Measurements from ENCODE around the gene ZNF829. TPM values are rescaled to one million over a fixed set of nuclear protein-coding genes. Genes with fewer than 3 reads are reported as not detected.

ZNF829 gene
- total RNA-seq, result 1 to 10 TPM; 7.4 to 9.0 TPM

GRCh38 chr19:36915992-36916830, at the start of gene ZNF829, which contains the start of gene ZNF568:
Gene ZNF829, minus strand, starts transcription at chr19:36916291. Its CDS starts 1,124 bp downstream, at chr19:36915167.
Gene ZNF568, plus strand, starts transcription at chr19:36916332. Its CDS starts 6,439 bp downstream, at chr19:36922771.
- H3K27ac Mint-ChIP-seq, result peak within 1 kb of the TSS; percentile 87
- no peaks in the 10 kb centered on the region for H3K27me3 Mint-ChIP-seq (ENCODE audit: low read depth)
- DNase-seq (peak; percentile 94 to 96), ATAC-seq (replicated peaks in 1 of 2) (peak; percentile 98)
- H3K36me3 Mint-ChIP-seq (ENCODE audit: insufficient read depth in 2 of 2), result peaks cover 32 to 73% of the 10 kb centered on the region in 2 donors
- H3K4me3 Mint-ChIP-seq, result peak within 1 kb of the TSS; percentile 85 to 89
- H3K4me1 Mint-ChIP-seq (ENCODE audit: low read depth), result peaks cover 24% of the 10 kb centered on the region
- H3K9me3 Mint-ChIP-seq, result peaks cover 9 to 16% of the 10 kb centered on the region in 2 donors

DNA sequence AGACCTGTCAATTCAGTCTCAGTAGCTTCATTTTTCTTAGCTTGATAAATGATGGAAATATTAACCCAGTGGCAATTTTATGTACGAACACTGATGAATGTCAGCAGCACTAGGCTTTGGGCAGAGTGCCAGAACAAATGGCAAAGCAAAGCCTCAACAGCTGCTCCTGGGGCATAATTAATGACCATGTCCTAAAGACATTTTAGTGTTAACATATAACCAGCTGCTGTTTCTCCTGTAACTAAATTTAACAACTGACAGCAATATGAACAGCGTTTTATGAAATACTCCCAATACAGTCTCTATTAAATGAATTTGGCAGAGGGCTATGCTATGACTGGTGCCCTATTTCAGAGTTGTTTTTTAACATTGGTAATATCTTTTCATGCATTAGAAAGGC, 47.2 kb upstream of the ZNF829 start:
- Mint-ChIP-seq H3K4me3 (no peak overlapping the region), H3K27ac (no peak overlapping the region), H3K4me1 (ENCODE audit: low read depth) (no peaks in the 10 kb centered on the region), H3K27me3 (ENCODE audit: low read depth) (no peaks in the 10 kb centered on the region), H3K36me3 (ENCODE audit: insufficient read depth in 2 of 2) (peaks cover 18 to 32% of the 10 kb centered on the region in 2 donors), H3K9me3 (peaks cover 13 to 18% of the 10 kb centered on the region in 2 donors)
- ATAC-seq (replicated peaks in 1 of 2), result no peak
- DNase-seq, result no peak

DNA sequence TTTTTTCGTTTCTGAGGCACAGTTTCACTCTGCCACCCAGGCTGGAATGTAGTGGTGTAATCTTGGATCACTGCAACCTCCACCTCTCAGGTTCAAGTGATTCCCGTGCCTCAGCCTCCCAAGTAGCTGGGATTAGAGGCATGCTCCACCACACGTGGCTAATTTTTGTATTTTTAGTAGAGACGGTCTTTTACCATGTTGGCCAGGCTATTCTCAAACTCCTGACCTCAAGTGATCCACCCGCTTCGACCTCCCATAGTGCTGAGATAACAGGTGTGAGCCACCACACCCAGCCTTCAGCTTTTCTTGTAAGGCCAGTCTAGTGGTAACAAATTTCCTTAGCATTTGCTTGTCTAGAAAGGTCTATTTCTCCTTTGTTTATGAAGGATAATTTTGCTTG, 46.3 kb upstream of the ZNF829 start:
- Mint-ChIP-seq H3K27ac (no peak overlapping the region), H3K36me3 (ENCODE audit: insufficient read depth in 2 of 2) (peaks cover 17 to 36% of the 10 kb centered on the region in 2 donors), H3K9me3 (peaks cover 16 to 20% of the 10 kb centered on the region in 2 donors), H3K27me3 (ENCODE audit: low read depth) (no peaks in the 10 kb centered on the region), H3K4me3 (no peak overlapping the region), H3K4me1 (ENCODE audit: low read depth) (no peaks in the 10 kb centered on the region)
- ATAC-seq (replicated peaks in 1 of 2) (no peak), DNase-seq (no peak)

DNA sequence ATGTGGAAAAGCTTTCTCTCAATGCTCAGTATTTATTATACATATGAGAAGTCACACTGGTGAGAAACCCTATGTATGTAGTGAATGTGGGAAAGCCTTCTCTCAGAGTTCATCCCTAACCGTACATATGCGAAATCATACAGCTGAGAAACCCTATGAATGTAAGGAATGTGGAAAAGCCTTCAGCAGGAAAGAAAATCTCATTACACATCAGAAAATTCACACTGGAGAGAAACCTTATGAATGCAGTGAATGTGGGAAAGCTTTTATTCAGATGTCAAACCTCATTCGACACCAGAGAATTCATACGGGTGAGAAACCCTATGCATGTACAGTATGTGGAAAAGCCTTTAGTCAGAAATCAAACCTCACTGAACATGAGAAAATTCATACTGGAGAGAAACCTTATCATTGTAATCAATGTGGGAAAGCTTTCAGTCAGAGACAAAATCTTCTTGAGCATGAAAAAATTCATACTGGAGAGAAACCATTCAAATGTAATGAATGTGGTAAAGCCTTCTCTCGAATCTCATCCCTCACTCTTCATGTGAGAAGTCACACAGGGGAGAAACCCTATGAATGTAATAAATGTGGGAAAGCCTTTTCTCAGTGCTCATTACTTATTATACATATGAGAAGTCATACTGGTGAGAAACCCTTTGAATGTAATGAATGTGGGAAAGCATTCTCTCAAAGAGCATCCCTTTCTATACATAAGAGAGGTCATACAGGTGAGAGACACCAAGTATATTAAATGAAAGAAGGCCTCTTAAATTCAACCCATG, 34.4 kb upstream of the ZNF829 start:
- ATAC-seq (replicated peaks in 1 of 2) (no peak), DNase-seq (no peak)
- no peaks in the 10 kb centered on the region for H3K27me3 Mint-ChIP-seq (ENCODE audit: low read depth)
- peaks cover 38 to 59% of the 10 kb centered on the region in 2 donors for H3K36me3 Mint-ChIP-seq (ENCODE audit: insufficient read depth in 2 of 2)
- H3K9me3 Mint-ChIP-seq, result peaks cover 14 to 25% of the 10 kb centered on the region in 2 donors
- H3K4me1 Mint-ChIP-seq (ENCODE audit: low read depth), result no peaks in the 10 kb centered on the region
- H3K4me3 Mint-ChIP-seq, result no peak overlapping the region
- H3K27ac Mint-ChIP-seq, result no peak overlapping the region

GRCh38 chr19:36939153-36939552, 23.1 kb upstream of the ZNF829 start:
- ATAC-seq (replicated peaks in 1 of 2) (no peak), DNase-seq (no peak)
- Mint-ChIP-seq H3K36me3 (ENCODE audit: insufficient read depth in 2 of 2) (peaks cover 42 to 74% of the 10 kb centered on the region in 2 donors), H3K27ac (no peak overlapping the region), H3K4me3 (no peak overlapping the region), H3K4me1 (ENCODE audit: low read depth) (no peaks in the 10 kb centered on the region), H3K27me3 (ENCODE audit: low read depth) (no peaks in the 10 kb centered on the region), H3K9me3 (peaks cover 31 to 33% of the 10 kb centered on the region in 2 donors)

DNA sequence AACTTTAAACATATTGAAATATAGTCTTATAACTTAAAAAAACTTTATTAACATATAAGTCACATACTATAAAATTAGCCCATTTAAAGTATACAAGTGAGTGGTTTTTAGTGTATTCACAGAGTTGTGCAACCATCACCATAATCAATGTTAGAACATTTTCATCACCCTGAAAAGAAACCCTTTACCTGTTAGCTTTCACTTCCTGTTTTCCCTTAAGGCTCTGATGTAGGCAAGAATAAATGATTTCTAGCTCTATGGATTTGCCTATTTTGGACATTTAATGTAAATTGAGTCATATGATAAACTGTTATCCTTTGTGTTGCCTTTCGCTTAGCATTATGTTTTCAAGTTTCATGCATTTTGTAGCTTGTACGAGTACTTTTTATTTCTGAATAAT, 15.6 kb upstream of the ZNF829 start:
- H3K27ac Mint-ChIP-seq, result no peak overlapping the region
- H3K4me1 Mint-ChIP-seq (ENCODE audit: low read depth), result no peaks in the 10 kb centered on the region
- ATAC-seq (replicated peaks in 1 of 2) (no peak), DNase-seq (no peak)
- peaks cover 19 to 54% of the 10 kb centered on the region in 2 donors for H3K36me3 Mint-ChIP-seq (ENCODE audit: insufficient read depth in 2 of 2)
- peaks cover 15 to 17% of the 10 kb centered on the region in 2 donors for H3K9me3 Mint-ChIP-seq
- no peak overlapping the region for H3K4me3 Mint-ChIP-seq
- H3K27me3 Mint-ChIP-seq (ENCODE audit: low read depth), result no peaks in the 10 kb centered on the region

GRCh38 chr19:36918090-36918489, 2.0 kb upstream of the ZNF829 start:
- Mint-ChIP-seq H3K4me1 (ENCODE audit: low read depth) (peaks cover 24% of the 10 kb centered on the region), H3K36me3 (ENCODE audit: insufficient read depth in 2 of 2) (peaks cover 41 to 74% of the 10 kb centered on the region in 2 donors), H3K9me3 (peaks cover 14 to 22% of the 10 kb centered on the region in 2 donors), H3K27ac (no peak overlapping the region), H3K4me3 (peak overlapping the region; percentile 85 to 89), H3K27me3 (ENCODE audit: low read depth) (no peaks in the 10 kb centered on the region)
- DNase-seq (no peak), ATAC-seq (replicated peaks in 1 of 2) (no peak)

- DNase-seq, result no peak
- ATAC-seq (replicated peaks in 1 of 2), result no peak
- Mint-ChIP-seq H3K4me3 (peak overlapping the region; percentile 85 to 89), H3K4me1 (ENCODE audit: low read depth) (peaks cover 24% of the 10 kb centered on the region), H3K27me3 (ENCODE audit: low read depth) (no peaks in the 10 kb centered on the region), H3K36me3 (ENCODE audit: insufficient read depth in 2 of 2) (peaks cover 32 to 73% of the 10 kb centered on the region in 2 donors), H3K9me3 (peaks cover 11 to 16% of the 10 kb centered on the region in 2 donors), H3K27ac (peak overlapping the region; percentile 87)
Measured at GRCh38 chr19:36916991-36917390, 900 bp upstream of the ZNF829 start.

- no peak overlapping the region for H3K27ac Mint-ChIP-seq
- ATAC-seq (replicated peaks in 1 of 2), result no peak
- H3K27me3 Mint-ChIP-seq (ENCODE audit: low read depth), result no peaks in the 10 kb centered on the region
- H3K36me3 Mint-ChIP-seq (ENCODE audit: insufficient read depth in 2 of 2), result peaks cover 50 to 85% of the 10 kb centered on the region in 2 donors
- H3K4me3 Mint-ChIP-seq, result no peak overlapping the region
- H3K4me1 Mint-ChIP-seq (ENCODE audit: low read depth), result no peaks in the 10 kb centered on the region
- H3K9me3 Mint-ChIP-seq, result peaks cover 27 to 34% of the 10 kb centered on the region in 2 donors
- DNase-seq, result no peak
Measured at GRCh38 chr19:36898422-36898821, 17.7 kb downstream of the ZNF829 start.

DNA sequence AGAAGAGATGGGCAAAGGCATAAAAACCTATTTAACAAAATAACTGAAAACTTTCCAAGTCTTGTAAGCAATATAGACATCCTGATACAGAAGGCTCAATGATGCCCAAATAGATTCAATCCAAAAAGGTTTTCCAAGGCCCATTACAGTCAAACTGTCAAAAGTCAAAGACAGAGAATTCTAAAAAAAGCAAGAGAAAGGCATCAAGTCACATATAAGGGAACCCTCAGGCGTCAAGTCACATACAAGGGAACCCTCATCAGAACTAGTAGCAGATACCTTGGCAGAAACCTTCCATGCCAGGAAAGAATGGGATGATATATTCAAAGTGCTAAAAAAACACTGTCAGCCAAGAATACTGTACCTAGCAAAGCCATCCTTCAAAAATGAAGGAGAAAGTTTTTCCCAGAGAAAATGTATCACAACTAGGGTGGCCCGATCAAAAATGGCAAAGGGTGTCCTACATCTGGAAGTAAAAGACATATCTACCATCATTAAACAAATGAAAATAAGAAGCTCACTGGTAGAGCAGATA, 21.2 kb downstream of the ZNF829 start:
- no peaks in the 10 kb centered on the region for H3K4me1 Mint-ChIP-seq (ENCODE audit: low read depth)
- no peak overlapping the region for H3K4me3 Mint-ChIP-seq
- H3K27ac Mint-ChIP-seq, result no peak overlapping the region
- H3K27me3 Mint-ChIP-seq (ENCODE audit: low read depth), result no peaks in the 10 kb centered on the region
- ATAC-seq (replicated peaks in 1 of 2) (no peak), DNase-seq (no peak)
- peaks cover 33 to 45% of the 10 kb centered on the region in 2 donors for H3K9me3 Mint-ChIP-seq
- H3K36me3 Mint-ChIP-seq (ENCODE audit: insufficient read depth in 2 of 2), result peaks cover 59 to 82% of the 10 kb centered on the region in 2 donors

DNA sequence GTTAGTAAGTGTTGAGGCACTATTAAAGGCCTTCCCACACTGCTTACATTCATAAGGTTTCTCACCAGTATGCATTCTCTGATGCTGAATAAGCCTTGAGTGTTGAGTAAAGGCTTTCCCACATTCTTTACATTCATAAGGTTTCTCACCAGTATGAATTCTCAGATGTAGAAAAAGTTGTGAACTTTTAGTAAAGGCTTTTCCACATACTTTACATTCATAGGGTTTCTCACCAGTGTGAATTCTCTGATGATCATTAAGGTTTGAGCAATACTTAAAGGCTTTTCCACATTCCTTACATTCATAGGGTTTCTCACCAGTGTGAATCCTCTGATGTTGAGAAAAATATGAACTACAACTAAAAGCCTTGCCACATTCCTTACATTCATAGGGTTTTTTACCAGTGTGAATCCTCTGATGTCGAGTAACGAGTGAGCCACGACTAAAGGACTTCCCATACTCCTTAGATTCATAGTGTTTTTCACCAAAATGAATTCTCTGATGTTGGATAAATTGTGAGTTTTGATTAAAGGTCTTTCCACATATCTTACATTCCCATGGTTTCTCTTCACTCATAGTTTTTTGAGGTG, 24.2 kb downstream of the ZNF829 start:
- H3K27me3 Mint-ChIP-seq (ENCODE audit: low read depth), result no peaks in the 10 kb centered on the region
- ATAC-seq (replicated peaks in 1 of 2) (no peak), DNase-seq (no peak)
- peaks cover 28 to 44% of the 10 kb centered on the region in 2 donors for H3K9me3 Mint-ChIP-seq
- no peak overlapping the region for H3K4me3 Mint-ChIP-seq
- peaks cover 50 to 79% of the 10 kb centered on the region in 2 donors for H3K36me3 Mint-ChIP-seq (ENCODE audit: insufficient read depth in 2 of 2)
- no peaks in the 10 kb centered on the region for H3K4me1 Mint-ChIP-seq (ENCODE audit: low read depth)
- no peak overlapping the region for H3K27ac Mint-ChIP-seq

GRCh38 chr19:36876993-36877938, 38.8 kb downstream of the ZNF829 start:
- H3K4me3 Mint-ChIP-seq, result no peak overlapping the region
- peaks cover 22 to 23% of the 10 kb centered on the region in 2 donors for H3K9me3 Mint-ChIP-seq

More at GRCh38 chr19:36876993-36877938, 38.8 kb downstream of the ZNF829 start:
- DNase-seq (no peak), ATAC-seq (replicated peaks in 1 of 2) (no peak)
- Mint-ChIP-seq H3K4me1 (ENCODE audit: low read depth) (no peaks in the 10 kb centered on the region), H3K27me3 (ENCODE audit: low read depth) (no peaks in the 10 kb centered on the region), H3K36me3 (ENCODE audit: insufficient read depth in 2 of 2) (peaks cover 42 to 67% of the 10 kb centered on the region in 2 donors), H3K27ac (no peak overlapping the region)

Measured in activated T-cell treated with anti-CD3 and anti-CD28 coated beads, Interleukin-2, amount 50 U/mL, for 72 hours (primary cell).